Thyroid gland (tissue), 4 donors: ENCODE measurements around the gene HOXD8.

Source experiments
- CTCF ChIP-seq, 6 experiments: fragments of 200-600 bp in 3 of 6; fragments of 450-650 bp in 3 of 6; sonication (generic) in 3 of 6; IDR thresholded peaks; one replicate each; pipeline ENCODE4 v1.5.1; 2016 to 2019; ENCODE audit warnings: antibody characterized with exemption in 6 of 6, mild to moderate bottlenecking in 2 of 6, inconsistent platforms in 1 of 6, moderate library complexity in 1 of 6
- POLR2A ChIP-seq, 2 donors: fragments of 450-650 bp; IDR thresholded peaks; one replicate each; pipeline ENCODE4 v1.6.1; 2017; ENCODE audit warnings: antibody characterized with exemption in 2 of 2, mild to moderate bottlenecking in 2 of 2, moderate library complexity in 1 of 2

GRCh38 chr2:176114930-176115625 is 14.4 kb upstream of the HOXD8 start:
- no peak for TF ChIP-seq CTCF (IDR thresholded peaks at IDR 0.05)
- TF ChIP-seq POLR2A (IDR thresholded peaks at IDR 0.05), result no peak
